A673 (cell line): ENCODE data around the gene IGSF21.

Source experiments
- EZH2 ChIP-seq: fragments of 200-600 bp; sonication (generic); IDR thresholded peaks from 2 replicates; pipeline ENCODE4 v1.6.1; 2017; ENCODE audit warnings: borderline replicate concordance, low read depth, mild to moderate bottlenecking, mixed read lengths, antibody characterized with exemption, low read length; ENCODE audit not compliant: poor library complexity, severe bottlenecking
- TF ChIP-seq, protein P1 (sequence below): fragments of 300-800, 200-600 bp; sonication (generic); conservative IDR thresholded peaks from 2 replicates; pipeline ENCODE4 v1.5.1; 2017; ENCODE audit warnings: low read depth, mild to moderate bottlenecking, antibody characterized with exemption, low read length, moderate library complexity, mixed read lengths

- TF ChIP-seq, protein P1, sequence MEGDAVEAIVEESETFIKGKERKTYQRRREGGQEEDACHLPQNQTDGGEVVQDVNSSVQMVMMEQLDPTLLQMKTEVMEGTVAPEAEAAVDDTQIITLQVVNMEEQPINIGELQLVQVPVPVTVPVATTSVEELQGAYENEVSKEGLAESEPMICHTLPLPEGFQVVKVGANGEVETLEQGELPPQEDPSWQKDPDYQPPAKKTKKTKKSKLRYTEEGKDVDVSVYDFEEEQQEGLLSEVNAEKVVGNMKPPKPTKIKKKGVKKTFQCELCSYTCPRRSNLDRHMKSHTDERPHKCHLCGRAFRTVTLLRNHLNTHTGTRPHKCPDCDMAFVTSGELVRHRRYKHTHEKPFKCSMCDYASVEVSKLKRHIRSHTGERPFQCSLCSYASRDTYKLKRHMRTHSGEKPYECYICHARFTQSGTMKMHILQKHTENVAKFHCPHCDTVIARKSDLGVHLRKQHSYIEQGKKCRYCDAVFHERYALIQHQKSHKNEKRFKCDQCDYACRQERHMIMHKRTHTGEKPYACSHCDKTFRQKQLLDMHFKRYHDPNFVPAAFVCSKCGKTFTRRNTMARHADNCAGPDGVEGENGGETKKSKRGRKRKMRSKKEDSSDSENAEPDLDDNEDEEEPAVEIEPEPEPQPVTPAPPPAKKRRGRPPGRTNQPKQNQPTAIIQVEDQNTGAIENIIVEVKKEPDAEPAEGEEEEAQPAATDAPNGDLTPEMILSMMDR, result no peak
- no peak for TF ChIP-seq EZH2
Observed at GRCh38 chr1:18079941-18080735, 27.5 kb upstream of the IGSF21 start.
